GM18909 (cell line): ENCODE measurements around the gene MRM3.
"Not testable (repeated sequence)": the region's sequence is repeated elsewhere in the genome, so short reads cannot be mapped to it uniquely, and the experiment has no call there.

ENCODE experiments used
- ATAC-seq: cut with Tn5 transposase; IDR thresholded peaks from one replicate; pipeline ENCODE4 v1.9.1; 2021; ENCODE audit warnings: mild to moderate bottlenecking; ENCODE audit not compliant: unreplicated experiment, poor library complexity

MRM3 gene

GRCh38 chr17:781805-782731 is at the start of gene MRM3, which contains the start of gene GLOD4:
Gene MRM3, plus strand, starts transcription at chr17:782353. Its CDS starts 26 bp downstream, at chr17:782379.
Gene GLOD4, minus strand, starts transcription at chr17:782280. Its CDS starts 25 bp downstream, at chr17:782255.
- ATAC-seq = peak; percentile 88

GRCh38 chr17:732902-733720 is 49.0 kb upstream of the MRM3 start:
- peak; percentile 44 for ATAC-seq

GRCh38 chr17:733743-734142 is 48.4 kb upstream of the MRM3 start:
- ATAC-seq = no peak

DNA sequence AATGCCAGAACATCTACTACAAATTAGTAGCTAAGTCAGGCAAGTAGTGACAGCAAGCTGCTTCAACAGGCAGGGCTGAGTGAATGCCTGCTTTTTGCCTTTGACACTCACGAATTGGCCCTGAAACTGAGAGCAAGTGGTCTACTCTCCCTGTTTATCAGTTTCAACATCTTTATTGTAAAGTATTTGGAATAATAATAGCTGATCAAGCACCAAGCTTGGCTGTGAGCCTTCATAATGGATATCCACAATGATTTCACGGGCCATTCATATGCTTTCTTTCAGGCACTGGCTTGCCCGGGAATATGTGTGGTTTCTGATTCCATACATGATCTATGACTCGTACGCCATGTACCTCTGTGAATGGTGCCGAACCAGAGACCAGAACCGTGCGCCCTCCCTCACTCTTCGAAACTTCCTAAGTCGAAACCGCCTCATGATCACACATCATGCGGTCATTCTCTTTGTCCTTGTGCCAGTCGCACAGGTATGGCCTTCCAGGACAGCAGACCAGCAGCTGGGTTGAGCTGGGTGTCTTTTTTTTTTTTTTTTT is 44.5 kb upstream of the MRM3 start:
- ATAC-seq = no peak

DNA sequence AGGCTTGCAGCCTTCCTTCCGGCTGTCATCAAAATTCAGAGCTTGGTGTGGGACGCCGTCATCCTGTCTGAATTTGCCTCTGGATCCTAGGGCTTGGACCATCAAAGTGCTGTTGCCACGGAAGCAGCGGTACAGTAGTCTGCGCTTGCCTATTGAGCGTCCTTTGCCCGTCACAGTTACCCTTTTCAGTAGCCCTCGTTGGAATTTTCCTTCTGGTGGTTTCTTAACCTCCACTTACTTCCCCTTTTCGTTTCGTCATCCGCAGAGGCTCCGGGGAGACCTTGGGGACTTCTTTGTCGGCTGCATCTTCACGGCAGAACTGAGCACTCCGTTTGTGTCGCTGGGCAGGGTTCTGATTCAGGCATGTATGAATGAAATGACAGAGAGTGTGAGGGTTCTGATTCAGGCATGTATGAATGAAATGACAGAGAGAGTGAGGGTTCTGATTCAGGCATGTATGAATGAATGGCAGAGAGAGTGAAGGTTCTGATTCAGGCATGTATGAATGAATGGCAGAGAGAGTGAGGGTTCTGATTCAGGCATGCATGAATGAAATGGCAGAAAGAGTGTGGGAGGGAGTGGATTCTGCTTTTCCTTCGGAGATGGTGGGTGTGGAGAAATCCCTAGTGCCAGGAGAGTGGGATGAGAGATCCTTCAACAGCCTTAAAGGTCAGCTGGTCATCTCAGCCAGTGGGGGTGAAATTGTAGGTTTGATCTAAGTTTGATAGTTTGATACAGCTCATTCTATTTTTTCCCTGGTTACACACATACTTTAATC is 41.7 kb upstream of the MRM3 start:
- peak; percentile 77 for ATAC-seq

DNA sequence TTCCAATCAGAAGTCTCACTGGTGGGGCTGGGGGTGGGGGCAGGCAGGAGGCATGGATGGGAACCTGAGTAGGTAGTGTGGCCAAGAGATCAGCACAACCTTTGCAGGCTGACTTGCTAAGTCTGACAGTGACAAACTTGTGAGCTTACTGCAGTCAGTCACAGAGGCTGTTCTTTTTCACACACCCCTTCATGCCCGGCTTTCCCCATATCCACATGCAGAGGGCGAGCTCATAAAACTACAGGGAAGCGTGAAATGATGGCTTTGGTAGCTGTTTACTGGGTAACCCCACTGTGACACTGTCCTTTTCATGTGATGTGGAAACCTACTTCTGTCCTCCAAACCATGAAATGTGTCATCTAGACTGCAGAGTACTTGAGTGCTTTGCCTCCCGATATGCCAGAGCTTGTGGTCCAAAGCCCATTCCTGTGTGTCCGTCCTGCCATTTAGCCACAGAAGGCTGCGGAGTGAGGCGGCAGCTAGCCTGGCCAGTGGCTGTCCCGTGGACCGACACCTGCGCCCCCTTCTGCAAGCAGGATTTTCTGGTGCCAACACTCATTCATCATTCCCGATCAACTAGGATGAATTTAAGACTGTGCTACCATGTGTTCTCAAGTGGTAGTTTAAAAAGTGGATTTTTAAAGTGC is 39.9 kb upstream of the MRM3 start:
- no peak for ATAC-seq

DNA sequence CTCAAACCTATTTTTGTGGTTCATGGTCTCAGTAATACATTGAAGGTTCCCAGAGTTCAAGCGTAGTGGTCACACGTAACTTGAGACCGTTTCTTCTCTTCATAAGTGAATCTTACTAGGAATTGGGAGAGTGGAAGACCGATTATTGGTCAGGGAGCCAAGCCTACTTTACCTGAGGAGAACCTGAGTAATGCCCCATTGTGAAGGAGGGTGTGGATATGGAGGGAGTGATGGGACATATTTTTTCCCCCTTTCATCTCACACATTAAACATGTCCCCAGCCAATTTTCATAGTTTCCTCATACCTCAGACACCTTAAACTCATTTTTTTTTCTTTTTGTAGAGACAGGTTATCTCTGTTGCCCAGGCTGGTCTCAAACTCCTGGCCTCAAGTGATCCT is 39.0 kb upstream of the MRM3 start:
- no peak for ATAC-seq

DNA sequence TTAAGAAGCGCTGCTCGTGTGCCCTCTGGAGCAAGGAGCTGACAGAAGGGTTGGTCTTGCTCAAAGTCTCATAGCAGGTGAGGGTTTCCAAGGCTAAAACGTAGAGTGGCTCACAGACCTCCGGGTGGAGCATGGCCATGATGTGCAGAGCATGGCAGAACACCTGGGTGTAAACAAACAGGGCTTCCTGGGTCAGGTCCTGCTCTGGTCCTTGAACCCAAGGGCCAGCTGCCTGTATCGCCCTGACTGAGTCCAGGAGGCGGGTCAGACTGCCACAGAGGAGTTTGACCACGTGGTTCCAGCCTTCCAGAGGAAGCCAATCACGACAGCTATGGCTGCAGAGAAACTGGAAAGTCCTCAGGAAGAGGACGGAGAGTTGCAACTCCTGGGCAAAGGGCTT is 37.2 kb upstream of the MRM3 start:
- no peak for ATAC-seq

DNA sequence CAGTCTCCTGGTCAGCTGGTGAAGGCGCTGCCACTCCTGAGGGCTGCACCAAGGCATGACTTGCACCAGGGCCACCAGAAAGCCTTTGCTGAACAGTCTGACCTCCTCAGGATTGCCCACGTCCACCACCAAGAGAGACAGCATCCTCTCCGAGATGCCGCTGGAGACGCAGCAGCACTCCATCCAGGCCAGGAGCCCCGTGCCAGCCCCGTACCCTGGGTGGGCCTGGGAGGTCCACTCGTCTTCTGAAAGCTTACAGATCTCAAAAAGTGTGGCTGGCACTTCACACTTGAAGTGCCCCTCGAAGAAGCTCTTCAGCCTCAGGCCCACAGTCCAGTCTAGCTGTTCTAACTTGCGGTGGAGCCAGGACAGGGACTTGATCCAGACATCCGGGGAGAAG is 36.7 kb upstream of the MRM3 start:
- no peak for ATAC-seq

GRCh38 chr17:746181-746580 is 36.0 kb upstream of the MRM3 start:
- no peak for ATAC-seq

DNA sequence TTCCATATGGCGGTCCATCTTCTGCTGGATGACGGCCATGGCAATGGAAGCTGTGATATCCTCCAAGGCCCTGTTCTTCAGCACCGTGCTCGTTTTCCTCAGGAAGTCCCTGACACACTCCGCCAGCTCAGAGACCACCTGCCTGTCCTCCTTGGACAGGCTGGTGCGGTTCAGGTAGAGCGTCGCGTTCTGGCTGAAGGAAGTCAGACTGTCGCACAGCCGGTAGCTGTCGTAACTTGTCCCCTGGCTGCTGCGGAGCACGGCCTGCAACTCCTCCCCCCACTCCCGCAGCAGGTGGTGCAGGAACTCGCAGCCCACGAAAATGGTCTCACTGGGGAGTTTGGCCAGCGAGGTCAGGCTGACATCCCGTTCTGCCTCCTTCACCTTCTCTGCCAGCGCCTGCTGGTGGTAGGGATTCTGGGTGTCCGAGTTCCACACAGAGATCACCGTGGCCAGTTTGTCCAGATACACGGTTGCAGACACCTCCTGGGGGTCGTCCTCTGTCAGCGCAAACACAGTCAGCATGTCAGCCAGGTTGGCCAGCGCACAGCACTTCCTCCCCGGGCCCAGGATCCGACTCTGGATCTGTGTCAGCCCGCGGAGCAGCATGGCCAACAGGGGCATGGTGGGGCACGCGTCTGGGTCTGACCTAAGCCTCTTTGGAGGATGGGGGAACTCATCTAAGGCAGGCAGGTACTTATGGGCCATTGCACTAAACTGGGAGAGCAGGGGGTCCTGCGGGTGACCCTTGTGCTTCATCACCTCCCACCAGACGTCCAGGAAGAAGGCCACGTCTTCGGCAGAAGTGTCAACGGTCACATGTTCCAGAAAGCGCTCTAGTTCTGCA is 35.1 kb upstream of the MRM3 start:
- no peak for ATAC-seq

- ATAC-seq = not testable (repeated sequence)
Observed at GRCh38 chr17:748604-749003, 33.5 kb upstream of the MRM3 start.

DNA sequence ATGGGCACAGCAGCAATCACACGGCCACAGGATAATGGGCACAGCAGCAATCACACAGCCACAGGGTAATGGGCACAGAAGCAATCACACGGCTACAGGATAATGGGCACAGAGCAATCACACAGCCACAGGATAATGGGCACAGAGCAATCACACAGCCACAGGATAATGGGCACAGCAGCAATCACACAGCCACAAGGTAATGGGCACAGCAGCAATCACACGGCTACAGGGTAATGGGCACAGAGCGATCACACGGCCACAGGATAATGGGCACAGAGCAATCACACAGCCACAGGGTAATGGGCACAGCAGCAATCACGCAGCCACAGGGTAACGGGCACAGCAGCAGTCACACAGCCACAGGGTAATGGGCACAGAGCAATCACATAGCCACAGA is 32.8 kb upstream of the MRM3 start:
- not testable (repeated sequence) for ATAC-seq

DNA sequence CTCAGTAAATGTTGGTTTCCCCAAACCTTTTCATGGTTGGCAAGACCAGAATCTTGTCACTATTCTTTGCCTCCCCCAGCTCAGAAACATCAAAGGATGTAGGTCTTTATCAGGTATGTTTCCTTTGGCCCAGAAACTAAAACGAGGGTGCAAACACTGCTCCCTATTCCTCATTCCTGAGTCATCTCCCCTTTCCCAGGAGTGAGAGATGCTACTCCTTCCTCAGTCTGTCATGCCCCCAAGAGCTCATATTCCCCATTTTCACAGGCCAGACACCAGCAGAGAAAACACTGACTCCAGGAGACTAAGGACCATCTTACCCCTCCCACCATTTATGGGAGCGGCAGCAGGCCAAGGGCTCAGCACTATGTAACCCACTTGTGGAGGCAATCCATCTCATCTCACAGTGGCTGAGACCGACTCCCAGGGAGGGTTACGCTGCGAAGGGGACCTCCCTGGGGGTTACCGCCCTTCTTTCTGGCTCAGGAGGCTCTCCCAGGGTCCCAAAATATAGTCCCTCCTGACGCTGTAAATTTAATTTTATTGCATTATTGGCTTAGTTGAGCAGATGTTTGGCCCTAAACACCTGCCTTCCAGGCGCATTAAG is 31.6 kb upstream of the MRM3 start:
- ATAC-seq = no peak

DNA sequence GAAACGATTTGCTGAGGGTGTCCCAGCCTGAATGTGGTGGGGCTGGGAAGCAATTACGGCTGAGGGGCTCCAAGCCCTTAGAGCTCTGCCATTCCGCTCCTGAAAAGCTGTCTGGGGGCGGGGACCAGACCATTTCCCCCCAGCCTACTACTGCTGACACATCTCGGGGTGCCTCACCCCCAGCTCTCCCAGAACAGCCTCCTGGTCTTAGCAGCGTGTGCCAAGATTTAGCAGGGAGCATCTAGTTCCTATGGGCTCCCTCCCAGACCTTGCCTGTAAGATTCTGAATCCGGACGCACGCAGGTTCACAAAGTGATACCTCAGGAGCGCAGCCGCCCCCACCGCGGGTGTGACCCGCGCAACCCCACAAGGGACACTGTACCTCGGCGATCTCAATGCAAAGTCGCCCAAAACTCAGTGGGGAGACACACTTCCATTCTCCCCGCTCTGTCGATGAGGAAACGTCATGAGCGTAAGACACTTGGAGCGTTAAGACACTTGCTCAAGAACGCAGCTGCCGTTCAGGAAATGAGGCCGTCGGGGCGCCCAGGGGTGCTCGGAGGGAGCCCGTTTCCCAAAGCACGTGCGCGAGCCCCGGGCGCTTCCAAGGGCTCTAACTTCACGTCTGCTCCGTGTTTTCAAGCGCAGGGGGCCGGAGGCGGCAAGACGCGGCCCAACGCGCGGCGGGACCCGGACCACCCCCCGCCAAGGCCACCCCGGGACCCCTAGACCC is 30.7 kb upstream of the MRM3 start:
- peak; percentile 46 for ATAC-seq

- ATAC-seq = peak; percentile 86
Observed at GRCh38 chr17:752002-752619, 30.0 kb upstream of the MRM3 start, which contains the start of gene GEMIN4. Gene GEMIN4, minus strand, starts transcription at chr17:752264. Its CDS starts 122 bp downstream, at chr17:752142.

DNA sequence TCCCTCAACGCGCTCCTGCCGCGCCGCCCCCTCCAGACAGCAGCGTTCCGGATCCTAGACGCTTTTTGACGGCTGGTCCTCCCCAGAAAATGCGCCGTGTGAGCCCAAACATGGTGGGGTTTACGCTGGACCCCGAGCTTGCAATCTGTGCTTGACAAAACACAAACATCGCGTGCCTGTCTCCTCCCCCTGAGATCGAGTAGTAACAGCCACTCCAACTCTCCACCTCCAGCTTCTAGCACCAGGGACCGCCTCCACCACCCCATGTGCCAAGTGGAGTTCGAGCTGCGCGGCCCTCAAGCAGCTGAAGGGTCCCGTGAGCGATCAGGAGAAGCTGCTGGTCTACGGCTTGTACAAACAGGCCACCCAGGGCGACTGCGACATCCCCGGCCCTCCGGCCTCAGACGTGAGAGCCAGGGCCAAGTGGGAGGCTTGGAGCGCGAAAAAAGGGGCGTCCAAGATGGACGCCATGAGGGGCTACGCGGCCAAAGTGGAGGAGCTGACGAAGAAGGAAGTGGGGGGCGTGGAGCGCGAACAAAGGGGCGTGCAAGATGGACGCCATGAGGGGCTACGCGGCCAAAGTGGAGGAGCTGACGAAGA is 29.4 kb upstream of the MRM3 start:
- ATAC-seq = no peak
